HCT116 (cell line): Measurements from ENCODE around the gene KMT2B. TPM values are rescaled to one million over a fixed set of nuclear protein-coding genes. Genes with fewer than 3 reads are reported as not detected.

Experiments used
- ATAC-seq: fragments of 200-7000 bp; cut with Tn5 transposase; 2 replicates; pipeline ENCODE4 v1.9.1; 2020; ENCODE audit warnings: mild to moderate bottlenecking, moderate library complexity
- BruUV-seq: library from RNA; stranded (reverse); fragments of 400-500 nt; replicated peaks from 2 replicates; lab custom pipeline; 2021; lab: Mats Ljungman, UMichigan
- CTCF ChIA-PET: fragments of 300-600 bp; sonication (Branson Sonifier 250); formaldehyde crosslinking; loops from one replicate; lab custom pipeline; 2021; ENCODE audit warnings: antibody characterized with exemption; lab: Charles Lee
- POLR2A ChIA-PET: fragments of 300-600, 350-600 bp; sonication (Branson Sonifier 250); formaldehyde crosslinking; loops from one replicate; lab custom pipeline; 2021; ENCODE audit warnings: antibody characterized with exemption; lab: Charles Lee
- RAD21 ChIA-PET, 2 experiments: fragments of 300-600 bp; sonication (Branson Sonifier 250); formaldehyde crosslinking; loops; one replicate each; lab custom pipeline; 2023; ENCODE audit warnings: low total read pairs in 2 of 2; ENCODE audit not compliant: uncharacterized antibody in 2 of 2, unreplicated experiment in 2 of 2, low non-redundant PET in 1 of 2; lab: Charles Lee
- DNase-seq: peaks from one replicate; pipeline ENCODE4 v3.0.0-alpha.2; 2010; ENCODE audit warnings: low read depth, low spot score
- H2AFZ ChIP-seq: fragments of 200-600 bp; shearing (Covaris generic), sonication (generic); 2 replicates; pipeline ENCODE4 v1.6.1; 2017; ENCODE audit warnings: low read depth, mixed run types, mixed read lengths, antibody characterized with exemption, low read length; ENCODE audit not compliant: poor library complexity, severe bottlenecking
- H3K27ac ChIP-seq: 2 replicates; pipeline ENCODE4 v1.5.1; 2012; ENCODE audit warnings: low read depth, low read length
- H3K27me3 ChIP-seq: fragments of 200-600 bp; sonication (generic); 2 replicates; pipeline ENCODE4 v1.6.1; 2016; ENCODE audit warnings: mixed run types, low read length, mixed read lengths; ENCODE audit not compliant: insufficient read depth
- H3K36me3 ChIP-seq, 2 experiments: fragments of 200-500 bp in 1 of 2; fragments of 200-600 bp in 1 of 2; sonication (Bioruptor generic) in 1 of 2; sonication (generic) in 1 of 2; 2 replicates each; pipeline versions ENCODE4 v1.5.1 to v1.6.1; 2014 to 2016; ENCODE audit warnings: low read length in 2 of 2, inconsistent platforms in 1 of 2, mixed read lengths in 1 of 2, mixed run types in 1 of 2; ENCODE audit not compliant: insufficient read depth in 2 of 2, control insufficient read depth in 1 of 2
- H3K4me1 ChIP-seq, 2 experiments: fragments of 200-600 bp in 1 of 2; sonication (generic) in 1 of 2; 2 replicates each; pipeline versions ENCODE4 v1.5.1 to v1.6.1; 2012 to 2017; ENCODE audit warnings: low read length in 2 of 2, inconsistent platforms in 1 of 2, mild to moderate bottlenecking in 1 of 2, mixed read lengths in 1 of 2, mixed run types in 1 of 2, moderate library complexity in 1 of 2; ENCODE audit not compliant: insufficient read depth in 2 of 2, control insufficient read depth in 1 of 2
- H3K4me2 ChIP-seq: fragments of 200-600 bp; sonication (generic); 2 replicates; pipeline ENCODE4 v1.6.1; 2017; ENCODE audit warnings: mixed run types, low read length, mixed read lengths
- H3K4me3 ChIP-seq, 2 experiments: fragments of 200-600 bp in 1 of 2; sonication (generic) in 1 of 2; replicated peaks in 1 of 2; 2 replicates each; pipeline ENCODE4 v1.5.1; 2011 to 2016; ENCODE audit warnings: low read length in 2 of 2, control low read depth in 1 of 2, low read depth in 1 of 2, mild to moderate bottlenecking in 1 of 2, mixed read lengths in 1 of 2, mixed run types in 1 of 2
- H3K79me2 ChIP-seq: fragments of 200-600 bp; sonication (generic); 2 replicates; pipeline ENCODE4 v1.6.1; 2017; ENCODE audit warnings: mild to moderate bottlenecking, mixed run types, low read length, moderate library complexity, mixed read lengths; ENCODE audit not compliant: insufficient read depth
- H3K9ac ChIP-seq: fragments of 200-600 bp; sonication (generic); 2 replicates; pipeline ENCODE4 v1.6.1; 2016; ENCODE audit warnings: low read length, mixed read lengths
- H3K9me2 ChIP-seq: fragments of 200-600 bp; sonication (generic), shearing (Covaris generic); 2 replicates; pipeline ENCODE4 v1.6.1; 2017; ENCODE audit warnings: mixed run types, mild to moderate bottlenecking, moderate library complexity; ENCODE audit not compliant: insufficient read depth
- H3K9me3 ChIP-seq, 2 experiments: fragments of 200-500 bp in 1 of 2; fragments of 200-600 bp in 1 of 2; sonication (Bioruptor generic) in 1 of 2; sonication (generic) in 1 of 2; 2 replicates each; pipeline ENCODE4 v1.6.1; 2014 to 2017; ENCODE audit warnings: low read length in 2 of 2, mixed read lengths in 2 of 2, inconsistent platforms in 1 of 2, low read depth in 1 of 2, mild to moderate bottlenecking in 1 of 2, mixed run types in 1 of 2, moderate library complexity in 1 of 2; ENCODE audit not compliant: control insufficient read depth in 1 of 2, insufficient read depth in 1 of 2
- H4K20me1 ChIP-seq: fragments of 200-600 bp; sonication (generic), shearing (Covaris generic); 2 replicates; pipeline ENCODE4 v1.6.1; 2017; ENCODE audit warnings: mixed run types, mild to moderate bottlenecking, moderate library complexity; ENCODE audit not compliant: insufficient read depth
- CBX3 ChIP-seq: IDR thresholded peaks from 2 replicates; pipeline ENCODE4 v1.6.1; 2012; ENCODE audit warnings: low read depth
- CEBPB ChIP-seq: IDR thresholded peaks from 2 replicates; pipeline ENCODE4 v1.6.1; 2012; ENCODE audit warnings: low read depth
- EGR1 ChIP-seq: IDR thresholded peaks from 2 replicates; pipeline ENCODE4 v1.6.1; 2012; ENCODE audit warnings: low read depth
- ELF1 ChIP-seq: IDR thresholded peaks from 2 replicates; pipeline ENCODE4 v1.6.1; 2012; ENCODE audit warnings: low read depth, borderline replicate concordance
- EZH2phosphoT487 ChIP-seq: fragments of 200-600 bp; IDR thresholded peaks from 2 replicates; pipeline ENCODE4 v1.6.1; 2018; ENCODE audit warnings: antibody characterized with exemption, borderline replicate concordance
- FOSL1 ChIP-seq: IDR thresholded peaks from 2 replicates; pipeline ENCODE4 v1.6.1; 2012; ENCODE audit warnings: low read depth
- JUND ChIP-seq: IDR thresholded peaks from 2 replicates; pipeline ENCODE4 v1.6.1; 2012
- POLR2A ChIP-seq: IDR thresholded peaks from 2 replicates; pipeline ENCODE4 v1.7.0; 2011; ENCODE audit warnings: borderline replicate concordance; ENCODE audit not compliant: insufficient read depth, insufficient read length; ENCODE audit errors: extremely low read depth
- POLR2AphosphoS5 ChIP-seq: IDR thresholded peaks from 2 replicates; pipeline ENCODE4 v1.6.1; 2011; ENCODE audit warnings: mild to moderate bottlenecking, low read depth, low read length, moderate library complexity
- SP1 ChIP-seq: IDR thresholded peaks from 2 replicates; pipeline ENCODE4 v1.6.1; 2012; ENCODE audit warnings: low read depth
- SRF ChIP-seq: IDR thresholded peaks from 2 replicates; pipeline ENCODE4 v1.6.1; 2012; ENCODE audit warnings: low read depth
- TCF7L2 ChIP-seq: IDR thresholded peaks from 2 replicates; pipeline ENCODE4 v1.7.0; 2011; ENCODE audit warnings: borderline replicate concordance, inconsistent platforms; ENCODE audit not compliant: insufficient read depth, insufficient read length; ENCODE audit errors: extremely low read depth
- ZFX ChIP-seq: fragments of 450-650 bp; IDR thresholded peaks from 2 replicates; pipeline ENCODE4 v1.6.1; 2017
- intact Hi-C: fragments of 100-400 bp; cut with micrococcal nuclease; formaldehyde crosslinking; loops from 2 replicates; pipeline ENCODE4 v1.10.0; 2022
- total RNA-seq: library from RNA; stranded (reverse); gene quantifications from one replicate; pipeline ENCODE4 v1.2.1, GENCODE V29; 2021; ENCODE audit not compliant: unreplicated experiment
- TF ChIP-seq, protein P1 (sequence below): IDR thresholded peaks from 2 replicates; pipeline ENCODE4 v1.6.1; 2011; ENCODE audit warnings: mild to moderate bottlenecking, low read length, moderate library complexity; ENCODE audit not compliant: insufficient replicate concordance; ENCODE audit errors: extremely low read depth
- TF ChIP-seq, protein P2 (sequence below), 3 experiments: fragments of 200-600 bp in 1 of 3; sonication (generic) in 1 of 3; IDR thresholded peaks in 2 of 3; conservative IDR thresholded peaks in 1 of 3; 2 replicates each; pipeline ENCODE4 v1.5.1; 2012 to 2017; ENCODE audit warnings: low read depth in 2 of 3, low read length in 2 of 3, antibody characterized with exemption in 1 of 3, borderline replicate concordance in 1 of 3, control low read depth in 1 of 3, mild to moderate bottlenecking in 1 of 3, mixed read lengths in 1 of 3, mixed run types in 1 of 3, moderate library complexity in 1 of 3; ENCODE audit not compliant: insufficient read depth in 1 of 3
- TF ChIP-seq, protein P3 (sequence below): IDR thresholded peaks from 2 replicates; pipeline ENCODE4 v1.6.1; 2012

The KMT2B gene
- total RNA-seq, 1 experiment from 2014 or later, result 29.9 TPM

DNA sequence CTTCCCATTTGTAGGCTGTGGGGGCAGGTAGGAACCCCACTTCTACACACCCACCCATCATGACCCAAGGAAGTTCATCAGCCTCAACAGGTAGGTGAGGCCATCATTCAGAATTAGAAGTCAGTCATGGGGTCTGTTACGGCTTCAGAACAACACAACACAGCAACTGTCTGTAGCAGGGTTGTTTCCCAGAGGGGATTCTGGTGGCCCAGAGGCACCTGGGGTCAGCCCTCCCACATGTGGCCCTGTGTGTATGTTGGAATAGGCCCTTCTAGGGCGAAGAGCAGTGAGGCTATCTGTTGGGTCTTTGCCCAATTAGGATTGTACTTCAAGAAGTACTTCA is 21.1 kb downstream of the KMT2B start:
- Histone ChIP-seq H3K9me2 (no peaks in the 10 kb centered on the region), H3K4me3 (no peak overlapping the region), H2AFZ (no peak overlapping the region), H3K36me3 (peaks cover 19 to 30% of the 10 kb centered on the region in 2 experiments; a peak in 3 of 4 replicates), H3K9ac (no peak overlapping the region), H4K20me1 (no peaks in the 10 kb centered on the region), H3K27ac (no peak overlapping the region), H3K4me2 (no peak overlapping the region), H3K9me3 (no peaks in the 10 kb centered on the region), H3K4me1 (peaks cover 15 to 17% of the 10 kb centered on the region in 2 experiments; a peak in 3 of 4 replicates), H3K79me2 (no peaks in the 10 kb centered on the region), H3K27me3 (no peaks in the 10 kb centered on the region)
- intact Hi-C loops, result no loop called here
- CTCF ChIA-PET, result no interaction called here
- no peak for ATAC-seq
- RAD21 ChIA-PET, result no interaction called here
- POLR2A ChIA-PET, result interaction anchor here (1.9 to 2.2 kb wide), 2 partner anchors 9 kb away, joined by 5 to 7 read pairs; partner anchors contain the start of gene LIN37
- no peak for DNase-seq
- TF ChIP-seq CBX3 (no peak), POLR2AphosphoS5 (no peak), SP1 (no peak), POLR2A (no peak), EGR1 (no peak), TCF7L2 (no peak), FOSL1 (no peak), ZFX (no peak), JUND (no peak), CEBPB (no peak), ELF1 (no peak), SRF (no peak), EZH2phosphoT487 (no peak)
- TF ChIP-seq, protein P1, sequence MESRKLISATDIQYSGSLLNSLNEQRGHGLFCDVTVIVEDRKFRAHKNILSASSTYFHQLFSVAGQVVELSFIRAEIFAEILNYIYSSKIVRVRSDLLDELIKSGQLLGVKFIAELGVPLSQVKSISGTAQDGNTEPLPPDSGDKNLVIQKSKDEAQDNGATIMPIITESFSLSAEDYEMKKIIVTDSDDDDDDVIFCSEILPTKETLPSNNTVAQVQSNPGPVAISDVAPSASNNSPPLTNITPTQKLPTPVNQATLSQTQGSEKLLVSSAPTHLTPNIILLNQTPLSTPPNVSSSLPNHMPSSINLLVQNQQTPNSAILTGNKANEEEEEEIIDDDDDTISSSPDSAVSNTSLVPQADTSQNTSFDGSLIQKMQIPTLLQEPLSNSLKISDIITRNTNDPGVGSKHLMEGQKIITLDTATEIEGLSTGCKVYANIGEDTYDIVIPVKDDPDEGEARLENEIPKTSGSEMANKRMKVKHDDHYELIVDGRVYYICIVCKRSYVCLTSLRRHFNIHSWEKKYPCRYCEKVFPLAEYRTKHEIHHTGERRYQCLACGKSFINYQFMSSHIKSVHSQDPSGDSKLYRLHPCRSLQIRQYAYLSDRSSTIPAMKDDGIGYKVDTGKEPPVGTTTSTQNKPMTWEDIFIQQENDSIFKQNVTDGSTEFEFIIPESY, result no peak
- TF ChIP-seq, protein P2, sequence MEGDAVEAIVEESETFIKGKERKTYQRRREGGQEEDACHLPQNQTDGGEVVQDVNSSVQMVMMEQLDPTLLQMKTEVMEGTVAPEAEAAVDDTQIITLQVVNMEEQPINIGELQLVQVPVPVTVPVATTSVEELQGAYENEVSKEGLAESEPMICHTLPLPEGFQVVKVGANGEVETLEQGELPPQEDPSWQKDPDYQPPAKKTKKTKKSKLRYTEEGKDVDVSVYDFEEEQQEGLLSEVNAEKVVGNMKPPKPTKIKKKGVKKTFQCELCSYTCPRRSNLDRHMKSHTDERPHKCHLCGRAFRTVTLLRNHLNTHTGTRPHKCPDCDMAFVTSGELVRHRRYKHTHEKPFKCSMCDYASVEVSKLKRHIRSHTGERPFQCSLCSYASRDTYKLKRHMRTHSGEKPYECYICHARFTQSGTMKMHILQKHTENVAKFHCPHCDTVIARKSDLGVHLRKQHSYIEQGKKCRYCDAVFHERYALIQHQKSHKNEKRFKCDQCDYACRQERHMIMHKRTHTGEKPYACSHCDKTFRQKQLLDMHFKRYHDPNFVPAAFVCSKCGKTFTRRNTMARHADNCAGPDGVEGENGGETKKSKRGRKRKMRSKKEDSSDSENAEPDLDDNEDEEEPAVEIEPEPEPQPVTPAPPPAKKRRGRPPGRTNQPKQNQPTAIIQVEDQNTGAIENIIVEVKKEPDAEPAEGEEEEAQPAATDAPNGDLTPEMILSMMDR (IDR thresholded peaks at IDR 0.05 in 2 of 3, conservative IDR thresholded peaks at IDR 0.05 in 1 of 3; ENCODE audit: borderline replicate concordance in 1 of 3, insufficient read depth in 1 of 3, low read depth in 2 of 3, low read length in 2 of 3), result no peak
- TF ChIP-seq, protein P3, sequence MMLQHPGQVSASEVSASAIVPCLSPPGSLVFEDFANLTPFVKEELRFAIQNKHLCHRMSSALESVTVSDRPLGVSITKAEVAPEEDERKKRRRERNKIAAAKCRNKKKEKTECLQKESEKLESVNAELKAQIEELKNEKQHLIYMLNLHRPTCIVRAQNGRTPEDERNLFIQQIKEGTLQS, result no peak
- BruUV-seq, result no TSS peak
